ENCODE results near the gene EHMT1. TPM values are rescaled to one million over a fixed set of nuclear protein-coding genes. Genes with fewer than 3 reads are reported as not detected.

Gene EHMT1
- total and polyA plus RNA-seq, 9 of the 15 experiments (the other 6 are each of a cell fraction or from before 2014, with no cell fraction given), result 2.2 to 76.0 (median 36.4) TPM

- TF ChIP-seq, protein P1, sequence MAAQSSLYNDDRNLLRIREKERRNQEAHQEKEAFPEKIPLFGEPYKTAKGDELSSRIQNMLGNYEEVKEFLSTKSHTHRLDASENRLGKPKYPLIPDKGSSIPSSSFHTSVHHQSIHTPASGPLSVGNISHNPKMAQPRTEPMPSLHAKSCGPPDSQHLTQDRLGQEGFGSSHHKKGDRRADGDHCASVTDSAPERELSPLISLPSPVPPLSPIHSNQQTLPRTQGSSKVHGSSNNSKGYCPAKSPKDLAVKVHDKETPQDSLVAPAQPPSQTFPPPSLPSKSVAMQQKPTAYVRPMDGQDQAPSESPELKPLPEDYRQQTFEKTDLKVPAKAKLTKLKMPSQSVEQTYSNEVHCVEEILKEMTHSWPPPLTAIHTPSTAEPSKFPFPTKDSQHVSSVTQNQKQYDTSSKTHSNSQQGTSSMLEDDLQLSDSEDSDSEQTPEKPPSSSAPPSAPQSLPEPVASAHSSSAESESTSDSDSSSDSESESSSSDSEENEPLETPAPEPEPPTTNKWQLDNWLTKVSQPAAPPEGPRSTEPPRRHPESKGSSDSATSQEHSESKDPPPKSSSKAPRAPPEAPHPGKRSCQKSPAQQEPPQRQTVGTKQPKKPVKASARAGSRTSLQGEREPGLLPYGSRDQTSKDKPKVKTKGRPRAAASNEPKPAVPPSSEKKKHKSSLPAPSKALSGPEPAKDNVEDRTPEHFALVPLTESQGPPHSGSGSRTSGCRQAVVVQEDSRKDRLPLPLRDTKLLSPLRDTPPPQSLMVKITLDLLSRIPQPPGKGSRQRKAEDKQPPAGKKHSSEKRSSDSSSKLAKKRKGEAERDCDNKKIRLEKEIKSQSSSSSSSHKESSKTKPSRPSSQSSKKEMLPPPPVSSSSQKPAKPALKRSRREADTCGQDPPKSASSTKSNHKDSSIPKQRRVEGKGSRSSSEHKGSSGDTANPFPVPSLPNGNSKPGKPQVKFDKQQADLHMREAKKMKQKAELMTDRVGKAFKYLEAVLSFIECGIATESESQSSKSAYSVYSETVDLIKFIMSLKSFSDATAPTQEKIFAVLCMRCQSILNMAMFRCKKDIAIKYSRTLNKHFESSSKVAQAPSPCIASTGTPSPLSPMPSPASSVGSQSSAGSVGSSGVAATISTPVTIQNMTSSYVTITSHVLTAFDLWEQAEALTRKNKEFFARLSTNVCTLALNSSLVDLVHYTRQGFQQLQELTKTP (IDR thresholded peaks at IDR 0.05; ENCODE audit: low read depth in 1 of 2, partially characterized antibody in 2 of 2), result no peak
- TF ChIP-seq NR1H2 (CRISPR knock-in tag; IDR thresholded peaks at IDR 0.05) (no peak), POLR3G (IDR thresholded peaks at IDR 0.05; ENCODE audit: extremely low read depth, insufficient read length, insufficient replicate concordance) (no peak), GTF2A2 (tag; IDR thresholded peaks at IDR 0.05) (no peak), ZBTB1 (CRISPR knock-in tag; IDR thresholded peaks at IDR 0.05; ENCODE audit: borderline replicate concordance, low read depth) (no peak), PHF8 (IDR thresholded peaks at IDR 0.05; ENCODE audit: borderline replicate concordance, low read length) (no peak), ZBTB7A (IDR thresholded peaks at IDR 0.05; ENCODE audit: borderline replicate concordance, control insufficient read depth, low read depth, low read length) (no peak)
These were observed 142.2 kb downstream of the EHMT1 start (continued) for GRCh38 chr9:137761032-137761431.
